ENCODE results near the gene TMX2. TPM values are rescaled to one million over a fixed set of nuclear protein-coding genes. Genes with fewer than 3 reads are reported as not detected.

TMX2 gene
- total RNA-seq, 4 donors from 2014 or later, result 44.0 to 82.0 (median 70.9) TPM

DNA sequence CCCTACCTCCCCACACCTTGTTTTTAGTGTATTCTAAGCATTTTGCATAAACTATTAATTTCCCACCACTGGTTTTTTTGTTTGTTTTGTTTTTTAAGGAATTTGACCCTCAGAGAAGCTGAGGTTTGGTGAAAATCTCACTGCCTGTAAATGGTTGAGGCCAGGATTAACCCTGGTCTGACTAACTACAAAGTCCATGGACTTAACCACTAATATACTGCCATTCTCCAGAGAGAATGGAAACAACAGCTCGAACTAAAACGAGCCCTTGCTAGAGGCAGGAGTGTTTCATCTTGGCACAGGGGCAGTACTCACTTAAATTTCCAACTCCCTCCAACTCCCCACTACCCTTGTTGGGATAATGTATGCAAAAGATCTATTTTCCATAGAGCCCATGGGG is 52.2 kb downstream of the TMX2 start:
- no peaks in the 10 kb centered on the region for H3K9me3 ChIP-seq
- H3K4me1 ChIP-seq, result peaks cover 17 to 64% (median 34%) of the 10 kb centered on the region in 3 donors
- 18 to 23% methylated on average over 2 of the region's 2 CpGs for WGBS, 2 donors
- intact Hi-C loops (cut with DNase I), result no loop called here
- TF ChIP-seq POLR2A (IDR thresholded peaks at IDR 0.05) (no peak), CTCF (IDR thresholded peaks at IDR 0.05) (no peak)
- H3K4me3 ChIP-seq, result peak overlapping the region; percentile 39 to 80 (median 66)
- DNase-seq, result no peak
- no peaks in the 10 kb centered on the region for H3K27me3 ChIP-seq
- peaks cover 0 to 8% (median 0%) of the 10 kb centered on the region in 3 donors for H3K36me3 ChIP-seq
- peak overlapping the region; percentile 75 to 99 (median 91) for H3K27ac ChIP-seq

- Histone ChIP-seq H3K36me3 (peaks cover 0 to 12% (median 0%) of the 10 kb centered on the region in 3 donors), H3K4me1 (peaks cover 19 to 68% (median 38%) of the 10 kb centered on the region in 3 donors), H3K27me3 (no peaks in the 10 kb centered on the region), H3K27ac (peak overlapping the region; percentile 75 to 99 (median 91)), H3K4me3 (peak overlapping the region; percentile 39 to 80 (median 66)), H3K9me3 (no peaks in the 10 kb centered on the region)
- TF ChIP-seq CTCF (IDR thresholded peaks at IDR 0.05), result no peak
- no peak for TF ChIP-seq POLR2A (IDR thresholded peaks at IDR 0.05)
- no peak for DNase-seq
- intact Hi-C loops (cut with DNase I), result no loop called here
- 11 to 24% methylated on average over 2 of the region's 2 CpGs for WGBS, 2 donors
Measured at GRCh38 chr11:57764972-57765371, 52.6 kb downstream of the TMX2 start.

- Histone ChIP-seq H3K27me3 (no peaks in the 10 kb centered on the region), H3K36me3 (peaks cover 0 to 36% (median 0%) of the 10 kb centered on the region in 3 donors), H3K4me3 (no peak overlapping the region), H3K27ac (peak overlapping the region in 2 of 4 donors; percentile 29 to 92), H3K4me1 (peaks cover 16 to 100% (median 88%) of the 10 kb centered on the region in 3 donors), H3K9me3 (no peaks in the 10 kb centered on the region)
- DNase-seq, result no peak
- no peak for TF ChIP-seq POLR2A (IDR thresholded peaks at IDR 0.05)
- TF ChIP-seq CTCF (IDR thresholded peaks at IDR 0.05), result no peak
- intact Hi-C loops (cut with DNase I), result no loop called here
- WGBS, 2 donors, result 29 to 42% methylated on average over 1 of the region's 1 CpG
Measured at GRCh38 chr11:57770793-57771192, 58.4 kb downstream of the TMX2 start.

GRCh38 chr11:57771365-57771764 is 59.0 kb downstream of the TMX2 start:
- peak overlapping the region in 2 of 4 donors; percentile 61 to 92 for H3K27ac ChIP-seq
- no peak overlapping the region for H3K4me3 ChIP-seq
- no peak for DNase-seq
- peaks cover 22 to 100% (median 90%) of the 10 kb centered on the region in 3 donors for H3K4me1 ChIP-seq
- no peaks in the 10 kb centered on the region for H3K9me3 ChIP-seq
- TF ChIP-seq CTCF (IDR thresholded peaks at IDR 0.05) (no peak), POLR2A (IDR thresholded peaks at IDR 0.05) (no peak)
- peaks cover 0 to 36% (median 0%) of the 10 kb centered on the region in 3 donors for H3K36me3 ChIP-seq
- intact Hi-C loops (cut with DNase I), result no loop called here
- WGBS, 2 donors, result 87 to 90% methylated on average over 3 of the region's 3 CpGs
- no peaks in the 10 kb centered on the region for H3K27me3 ChIP-seq

DNA sequence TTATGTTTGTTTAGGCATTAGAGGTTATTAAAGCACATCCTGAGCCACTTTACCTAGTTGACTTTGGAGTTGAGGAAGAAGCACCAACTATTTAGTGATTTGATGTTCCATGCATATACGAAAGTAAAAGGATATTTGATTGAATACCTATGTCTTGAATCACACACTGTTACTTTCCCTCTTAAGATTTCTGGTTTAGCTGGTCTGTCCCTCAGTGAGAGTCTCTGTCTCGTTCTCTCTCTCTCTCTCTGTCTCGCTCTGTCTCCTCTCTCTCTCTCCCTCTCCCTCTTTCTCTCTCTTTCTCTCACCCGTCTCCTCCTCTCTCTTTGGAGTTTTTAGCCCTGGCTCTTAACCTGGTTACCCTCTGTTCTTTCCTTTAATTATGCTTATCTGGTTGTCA is 60.2 kb downstream of the TMX2 start:
- Histone ChIP-seq H3K36me3 (peaks cover 0 to 29% (median 0%) of the 10 kb centered on the region in 3 donors), H3K27ac (peak overlapping the region; percentile 11 to 92 (median 47)), H3K9me3 (no peaks in the 10 kb centered on the region), H3K27me3 (no peaks in the 10 kb centered on the region), H3K4me3 (peak overlapping the region in 1 of 4 donors; percentile 3), H3K4me1 (peaks cover 29 to 100% (median 92%) of the 10 kb centered on the region in 3 donors)
- WGBS, 2 donors, result 34 to 47% methylated on average over 4 of the region's 4 CpGs
- intact Hi-C loops (cut with DNase I), result no loop called here
- no peak for DNase-seq
- no peak for TF ChIP-seq POLR2A (IDR thresholded peaks at IDR 0.05)
- TF ChIP-seq CTCF (IDR thresholded peaks at IDR 0.05), result no peak

Measured in esophagus squamous epithelium (tissue), 5 donors.